ENCODE data around the gene CXCR6.

- no peak for TF ChIP-seq POLR2A (IDR thresholded peaks at IDR 0.05; ENCODE audit: low read length)
- TF ChIP-seq GATA1 (IDR thresholded peaks at IDR 0.05; ENCODE audit: low read depth, low read length) = no peak
Measured at GRCh38 chr3:45907769-45908705, 35.2 kb upstream of the CXCR6 start.
